ENCODE results near the gene GALNTL6.

GALNTL6 gene

DNA sequence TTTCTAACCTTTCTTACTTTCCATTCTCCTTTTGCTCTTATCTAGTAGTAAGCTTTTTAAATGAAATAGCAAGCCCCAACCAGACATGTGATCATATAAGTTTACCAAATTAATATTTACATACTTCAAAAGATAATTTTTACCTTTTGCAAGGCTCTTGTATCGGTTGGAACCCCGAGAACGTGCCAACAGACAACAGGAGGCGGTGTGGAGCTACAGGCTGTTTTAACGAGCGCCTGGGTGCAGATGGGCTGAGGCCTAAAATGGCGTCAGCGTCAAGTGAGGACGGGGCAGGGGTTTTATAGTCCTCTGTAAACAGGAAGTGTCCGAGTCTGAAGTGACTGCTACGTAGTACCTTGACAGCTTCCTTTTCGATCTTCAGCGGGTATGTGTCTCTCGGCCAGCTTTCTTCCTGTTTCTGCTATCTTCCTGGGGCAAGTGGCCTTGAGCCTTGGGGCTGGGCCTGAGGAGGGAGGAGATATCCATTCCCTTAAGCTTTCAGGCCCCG is 342.7 kb downstream of the GALNTL6 start:
- H3K4me3 ChIP-seq (ENCODE audit: control insufficient read depth, low read depth, low read length) = no peak overlapping the region
- DNase-seq (ENCODE audit: low read depth) = no peak
- TF ChIP-seq, protein P1, sequence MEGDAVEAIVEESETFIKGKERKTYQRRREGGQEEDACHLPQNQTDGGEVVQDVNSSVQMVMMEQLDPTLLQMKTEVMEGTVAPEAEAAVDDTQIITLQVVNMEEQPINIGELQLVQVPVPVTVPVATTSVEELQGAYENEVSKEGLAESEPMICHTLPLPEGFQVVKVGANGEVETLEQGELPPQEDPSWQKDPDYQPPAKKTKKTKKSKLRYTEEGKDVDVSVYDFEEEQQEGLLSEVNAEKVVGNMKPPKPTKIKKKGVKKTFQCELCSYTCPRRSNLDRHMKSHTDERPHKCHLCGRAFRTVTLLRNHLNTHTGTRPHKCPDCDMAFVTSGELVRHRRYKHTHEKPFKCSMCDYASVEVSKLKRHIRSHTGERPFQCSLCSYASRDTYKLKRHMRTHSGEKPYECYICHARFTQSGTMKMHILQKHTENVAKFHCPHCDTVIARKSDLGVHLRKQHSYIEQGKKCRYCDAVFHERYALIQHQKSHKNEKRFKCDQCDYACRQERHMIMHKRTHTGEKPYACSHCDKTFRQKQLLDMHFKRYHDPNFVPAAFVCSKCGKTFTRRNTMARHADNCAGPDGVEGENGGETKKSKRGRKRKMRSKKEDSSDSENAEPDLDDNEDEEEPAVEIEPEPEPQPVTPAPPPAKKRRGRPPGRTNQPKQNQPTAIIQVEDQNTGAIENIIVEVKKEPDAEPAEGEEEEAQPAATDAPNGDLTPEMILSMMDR (IDR thresholded peaks at IDR 0.05; ENCODE audit: control insufficient read depth, insufficient read depth, low read depth, low read length, missing control alignments) = no peak

DNA sequence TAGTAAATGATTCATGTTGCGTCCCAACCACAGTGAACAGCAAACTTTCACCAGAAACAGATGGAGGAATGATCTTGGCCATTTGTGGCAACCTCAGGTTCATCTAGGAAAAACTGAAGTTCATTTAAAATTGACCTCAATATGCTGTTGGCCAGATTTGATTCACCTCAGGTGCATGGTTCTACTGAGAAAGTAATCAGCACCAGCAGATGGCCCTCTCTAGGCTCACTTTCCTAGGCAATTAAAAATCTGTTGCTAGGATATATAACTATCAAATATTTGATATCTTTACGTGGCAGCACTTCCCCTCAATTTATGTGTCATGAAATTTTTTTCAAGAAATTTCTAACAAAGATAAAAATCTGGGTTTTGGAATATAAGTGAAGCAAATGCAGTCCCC is 344.7 kb downstream of the GALNTL6 start:
- no peak overlapping the region for H3K4me3 ChIP-seq (ENCODE audit: control insufficient read depth, low read depth, low read length)
- DNase-seq (ENCODE audit: low read depth) = no peak
- TF ChIP-seq, protein P1 (IDR thresholded peaks at IDR 0.05; ENCODE audit: control insufficient read depth, insufficient read depth, low read depth, low read length, missing control alignments) = no peak

DNA sequence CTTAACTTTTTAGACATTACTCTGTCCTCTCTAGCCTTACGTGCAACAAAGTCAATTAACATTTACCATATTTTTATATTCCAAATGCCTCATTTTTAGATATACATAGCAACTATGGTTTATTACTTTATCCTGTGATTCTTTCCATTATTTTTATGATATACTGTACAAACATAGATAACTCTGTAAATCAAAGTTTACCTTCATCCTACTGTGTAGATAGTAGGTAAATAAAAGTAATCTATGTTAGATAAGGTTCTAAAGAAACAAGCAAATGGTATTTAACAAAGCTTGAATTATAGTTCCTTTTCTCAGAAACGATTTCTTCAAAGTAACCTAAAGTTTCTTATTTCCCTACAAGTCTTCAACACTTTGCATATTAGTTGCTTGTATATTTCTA is 350.0 kb downstream of the GALNTL6 start:
- TF ChIP-seq, protein P1 (IDR thresholded peaks at IDR 0.05; ENCODE audit: control insufficient read depth, insufficient read depth, low read depth, low read length, missing control alignments) = no peak
- H3K4me3 ChIP-seq (ENCODE audit: control insufficient read depth, low read depth, low read length) = no peak overlapping the region
- no peak for DNase-seq (ENCODE audit: low read depth)

DNA sequence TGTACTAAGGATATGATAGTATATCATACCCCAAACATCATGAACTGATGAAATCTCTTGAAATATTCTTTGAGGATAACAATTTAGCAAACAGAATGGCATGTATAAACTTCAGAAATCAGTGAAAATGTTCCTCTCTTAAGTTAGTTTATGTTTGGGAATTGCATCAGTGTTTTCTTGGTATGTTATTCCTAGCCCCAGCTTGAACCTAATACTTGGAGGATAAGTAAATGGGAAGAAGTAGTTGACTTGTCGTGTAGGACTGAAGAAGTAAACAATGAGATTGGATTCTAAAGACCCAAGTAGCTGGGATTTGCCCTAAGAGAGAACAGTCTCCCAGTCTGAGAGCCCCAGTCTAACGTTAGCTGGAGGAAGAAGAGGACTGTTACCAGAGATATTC is 355.7 kb downstream of the GALNTL6 start:
- TF ChIP-seq, protein P1 (IDR thresholded peaks at IDR 0.05; ENCODE audit: control insufficient read depth, insufficient read depth, low read depth, low read length, missing control alignments) = no peak
- H3K4me3 ChIP-seq (ENCODE audit: control insufficient read depth, low read depth, low read length) = no peak overlapping the region
- DNase-seq (ENCODE audit: low read depth) = no peak

DNA sequence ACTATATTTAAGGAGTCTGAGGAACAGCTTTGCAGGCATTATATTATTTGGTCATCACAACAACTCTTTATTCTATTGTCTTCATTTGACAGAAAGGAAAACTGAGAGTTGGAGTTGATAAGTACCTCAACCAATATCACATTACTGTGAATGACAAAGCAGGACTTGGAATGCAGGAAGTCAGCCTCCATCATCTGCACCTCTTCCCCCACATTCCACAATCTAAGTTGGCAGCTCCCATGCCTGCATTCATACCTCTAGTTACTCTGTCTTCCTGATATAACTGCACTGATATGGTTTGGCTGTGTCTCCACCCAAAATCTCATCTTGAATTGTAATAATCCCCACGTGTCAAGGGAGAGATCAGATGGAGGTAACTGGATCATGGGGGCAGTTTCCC is 356.7 kb downstream of the GALNTL6 start:
- no peak overlapping the region for H3K4me3 ChIP-seq (ENCODE audit: control insufficient read depth, low read depth, low read length)

DNA sequence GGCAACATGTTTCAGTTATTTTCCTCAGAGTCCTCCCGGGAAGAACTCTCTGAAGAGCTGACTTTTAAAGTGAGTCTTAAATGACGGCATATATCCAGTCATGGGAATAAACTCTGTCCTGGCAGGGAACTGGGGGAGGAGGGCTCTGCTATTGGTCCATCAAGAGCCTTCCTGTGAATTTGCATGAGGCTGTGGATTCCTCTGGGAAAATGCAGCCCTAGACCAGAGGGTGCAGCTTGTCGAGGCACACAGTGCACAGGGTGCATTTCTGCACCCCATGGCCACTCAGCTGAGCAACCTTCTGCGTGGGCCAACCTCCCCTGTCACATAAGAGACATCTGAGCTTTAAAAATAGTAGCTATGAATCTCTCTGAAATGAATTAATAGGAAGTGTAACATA is 360.0 kb downstream of the GALNTL6 start:
- TF ChIP-seq, protein P1 (IDR thresholded peaks at IDR 0.05; ENCODE audit: control insufficient read depth, insufficient read depth, low read depth, low read length, missing control alignments) = no peak
- no peak for DNase-seq (ENCODE audit: low read depth)
- H3K4me3 ChIP-seq (ENCODE audit: control insufficient read depth, low read depth, low read length) = no peak overlapping the region

More for the DNA sequence above, 356.7 kb downstream of the GALNTL6 start:
- no peak for DNase-seq (ENCODE audit: low read depth)
- TF ChIP-seq, protein P1 (IDR thresholded peaks at IDR 0.05; ENCODE audit: control insufficient read depth, insufficient read depth, low read depth, low read length, missing control alignments) = no peak

DNA sequence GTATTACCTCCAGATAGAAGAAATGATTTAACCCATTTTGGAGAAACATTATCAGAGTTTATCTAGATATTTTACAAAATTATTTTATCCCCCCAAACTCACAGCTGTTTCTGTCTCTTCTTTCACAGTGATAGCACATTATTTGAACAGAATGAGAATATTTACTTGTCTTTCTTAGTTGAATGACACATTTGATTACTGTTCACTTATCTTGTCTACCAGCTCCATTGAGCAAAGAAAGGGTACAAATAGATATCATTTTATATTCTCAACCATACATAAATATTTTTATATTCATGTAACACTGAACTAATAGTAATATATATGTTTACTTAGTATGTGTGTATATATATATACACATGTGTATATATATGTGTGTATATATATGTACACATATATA is 364.2 kb downstream of the GALNTL6 start:
- DNase-seq (ENCODE audit: low read depth) = no peak
- TF ChIP-seq, protein P1 (IDR thresholded peaks at IDR 0.05; ENCODE audit: control insufficient read depth, insufficient read depth, low read depth, low read length, missing control alignments) = no peak
- H3K4me3 ChIP-seq (ENCODE audit: control insufficient read depth, low read depth, low read length) = no peak overlapping the region
